HCT116 (cell line): Measurements from ENCODE around the gene CPT1A. TPM values are rescaled to one million over a fixed set of nuclear protein-coding genes. Genes with fewer than 3 reads are reported as not detected.

Experiments used
- ATAC-seq: fragments of 200-7000 bp; cut with Tn5 transposase; 2 replicates; pipeline ENCODE4 v1.9.1; 2020; ENCODE audit warnings: mild to moderate bottlenecking, moderate library complexity
- BruUV-seq: library from RNA; stranded (reverse); fragments of 400-500 nt; replicated peaks from 2 replicates; lab custom pipeline; 2021; lab: Mats Ljungman, UMichigan
- CTCF ChIA-PET: fragments of 300-600 bp; sonication (Branson Sonifier 250); formaldehyde crosslinking; loops from one replicate; lab custom pipeline; 2021; ENCODE audit warnings: antibody characterized with exemption; lab: Charles Lee
- POLR2A ChIA-PET: fragments of 300-600, 350-600 bp; sonication (Branson Sonifier 250); formaldehyde crosslinking; loops from one replicate; lab custom pipeline; 2021; ENCODE audit warnings: antibody characterized with exemption; lab: Charles Lee
- RAD21 ChIA-PET, 2 experiments: fragments of 300-600 bp; sonication (Branson Sonifier 250); formaldehyde crosslinking; loops; one replicate each; lab custom pipeline; 2023; ENCODE audit warnings: low total read pairs in 2 of 2; ENCODE audit not compliant: uncharacterized antibody in 2 of 2, unreplicated experiment in 2 of 2, low non-redundant PET in 1 of 2; lab: Charles Lee
- DNase-seq: peaks from one replicate; pipeline ENCODE4 v3.0.0-alpha.2; 2010; ENCODE audit warnings: low read depth, low spot score
- H2AFZ ChIP-seq: fragments of 200-600 bp; shearing (Covaris generic), sonication (generic); 2 replicates; pipeline ENCODE4 v1.6.1; 2017; ENCODE audit warnings: low read depth, mixed run types, mixed read lengths, antibody characterized with exemption, low read length; ENCODE audit not compliant: poor library complexity, severe bottlenecking
- H3K27ac ChIP-seq: 2 replicates; pipeline ENCODE4 v1.5.1; 2012; ENCODE audit warnings: low read depth, low read length
- H3K27me3 ChIP-seq: fragments of 200-600 bp; sonication (generic); 2 replicates; pipeline ENCODE4 v1.6.1; 2016; ENCODE audit warnings: mixed run types, low read length, mixed read lengths; ENCODE audit not compliant: insufficient read depth
- H3K36me3 ChIP-seq, 2 experiments: fragments of 200-500 bp in 1 of 2; fragments of 200-600 bp in 1 of 2; sonication (Bioruptor generic) in 1 of 2; sonication (generic) in 1 of 2; 2 replicates each; pipeline versions ENCODE4 v1.5.1 to v1.6.1; 2014 to 2016; ENCODE audit warnings: low read length in 2 of 2, inconsistent platforms in 1 of 2, mixed read lengths in 1 of 2, mixed run types in 1 of 2; ENCODE audit not compliant: insufficient read depth in 2 of 2, control insufficient read depth in 1 of 2
- H3K4me1 ChIP-seq, 2 experiments: fragments of 200-600 bp in 1 of 2; sonication (generic) in 1 of 2; 2 replicates each; pipeline versions ENCODE4 v1.5.1 to v1.6.1; 2012 to 2017; ENCODE audit warnings: low read length in 2 of 2, inconsistent platforms in 1 of 2, mild to moderate bottlenecking in 1 of 2, mixed read lengths in 1 of 2, mixed run types in 1 of 2, moderate library complexity in 1 of 2; ENCODE audit not compliant: insufficient read depth in 2 of 2, control insufficient read depth in 1 of 2
- H3K4me2 ChIP-seq: fragments of 200-600 bp; sonication (generic); 2 replicates; pipeline ENCODE4 v1.6.1; 2017; ENCODE audit warnings: mixed run types, low read length, mixed read lengths
- H3K4me3 ChIP-seq, 2 experiments: fragments of 200-600 bp in 1 of 2; sonication (generic) in 1 of 2; replicated peaks in 1 of 2; 2 replicates each; pipeline ENCODE4 v1.5.1; 2011 to 2016; ENCODE audit warnings: low read length in 2 of 2, control low read depth in 1 of 2, low read depth in 1 of 2, mild to moderate bottlenecking in 1 of 2, mixed read lengths in 1 of 2, mixed run types in 1 of 2
- H3K79me2 ChIP-seq: fragments of 200-600 bp; sonication (generic); 2 replicates; pipeline ENCODE4 v1.6.1; 2017; ENCODE audit warnings: mild to moderate bottlenecking, mixed run types, low read length, moderate library complexity, mixed read lengths; ENCODE audit not compliant: insufficient read depth
- H3K9ac ChIP-seq: fragments of 200-600 bp; sonication (generic); 2 replicates; pipeline ENCODE4 v1.6.1; 2016; ENCODE audit warnings: low read length, mixed read lengths
- H3K9me2 ChIP-seq: fragments of 200-600 bp; sonication (generic), shearing (Covaris generic); 2 replicates; pipeline ENCODE4 v1.6.1; 2017; ENCODE audit warnings: mixed run types, mild to moderate bottlenecking, moderate library complexity; ENCODE audit not compliant: insufficient read depth
- H3K9me3 ChIP-seq, 2 experiments: fragments of 200-500 bp in 1 of 2; fragments of 200-600 bp in 1 of 2; sonication (Bioruptor generic) in 1 of 2; sonication (generic) in 1 of 2; 2 replicates each; pipeline ENCODE4 v1.6.1; 2014 to 2017; ENCODE audit warnings: low read length in 2 of 2, mixed read lengths in 2 of 2, inconsistent platforms in 1 of 2, low read depth in 1 of 2, mild to moderate bottlenecking in 1 of 2, mixed run types in 1 of 2, moderate library complexity in 1 of 2; ENCODE audit not compliant: control insufficient read depth in 1 of 2, insufficient read depth in 1 of 2
- H4K20me1 ChIP-seq: fragments of 200-600 bp; sonication (generic), shearing (Covaris generic); 2 replicates; pipeline ENCODE4 v1.6.1; 2017; ENCODE audit warnings: mixed run types, mild to moderate bottlenecking, moderate library complexity; ENCODE audit not compliant: insufficient read depth
- CEBPB ChIP-seq: IDR thresholded peaks from 2 replicates; pipeline ENCODE4 v1.6.1; 2012; ENCODE audit warnings: low read depth
- EGR1 ChIP-seq: IDR thresholded peaks from 2 replicates; pipeline ENCODE4 v1.6.1; 2012; ENCODE audit warnings: low read depth
- ELF1 ChIP-seq: IDR thresholded peaks from 2 replicates; pipeline ENCODE4 v1.6.1; 2012; ENCODE audit warnings: low read depth, borderline replicate concordance
- EZH2 ChIP-seq: fragments of 200-600 bp; sonication (generic); IDR thresholded peaks from 2 replicates; pipeline ENCODE4 v1.6.1; 2017; ENCODE audit warnings: antibody characterized with exemption, mixed run types
- EZH2phosphoT487 ChIP-seq: fragments of 200-600 bp; IDR thresholded peaks from 2 replicates; pipeline ENCODE4 v1.6.1; 2018; ENCODE audit warnings: antibody characterized with exemption, borderline replicate concordance
- FOSL1 ChIP-seq: IDR thresholded peaks from 2 replicates; pipeline ENCODE4 v1.6.1; 2012; ENCODE audit warnings: low read depth
- JUND ChIP-seq: IDR thresholded peaks from 2 replicates; pipeline ENCODE4 v1.6.1; 2012
- MAX ChIP-seq: IDR thresholded peaks from 2 replicates; pipeline ENCODE4 v1.6.1; 2012
- POLR2A ChIP-seq: IDR thresholded peaks from 2 replicates; pipeline ENCODE4 v1.7.0; 2011; ENCODE audit warnings: borderline replicate concordance; ENCODE audit not compliant: insufficient read depth, insufficient read length; ENCODE audit errors: extremely low read depth
- POLR2AphosphoS5 ChIP-seq: IDR thresholded peaks from 2 replicates; pipeline ENCODE4 v1.6.1; 2011; ENCODE audit warnings: mild to moderate bottlenecking, low read depth, low read length, moderate library complexity
- RAD21 ChIP-seq: IDR thresholded peaks from 2 replicates; pipeline ENCODE4 v1.6.1; 2012; ENCODE audit warnings: low read depth, mild to moderate bottlenecking
- SIN3A ChIP-seq: IDR thresholded peaks from 2 replicates; pipeline ENCODE4 v1.6.1; 2012; ENCODE audit warnings: low read depth
- SP1 ChIP-seq: IDR thresholded peaks from 2 replicates; pipeline ENCODE4 v1.6.1; 2012; ENCODE audit warnings: low read depth
- SRF ChIP-seq: IDR thresholded peaks from 2 replicates; pipeline ENCODE4 v1.6.1; 2012; ENCODE audit warnings: low read depth
- ZFX ChIP-seq: fragments of 450-650 bp; IDR thresholded peaks from 2 replicates; pipeline ENCODE4 v1.6.1; 2017
- ZNF274 ChIP-seq: fragments of 200-500 bp; sonication (Bioruptor generic); IDR thresholded peaks from 2 replicates; pipeline ENCODE4 v1.6.1; 2014; ENCODE audit warnings: mild to moderate bottlenecking, low read depth, low read length, inconsistent platforms
- intact Hi-C: fragments of 100-400 bp; cut with micrococcal nuclease; formaldehyde crosslinking; loops from 2 replicates; pipeline ENCODE4 v1.10.0; 2022
- total RNA-seq: library from RNA; stranded (reverse); gene quantifications from one replicate; pipeline ENCODE4 v1.2.1, GENCODE V29; 2021; ENCODE audit not compliant: unreplicated experiment
- TF ChIP-seq, protein P1 (sequence below), 3 experiments: fragments of 200-600 bp in 1 of 3; sonication (generic) in 1 of 3; IDR thresholded peaks in 2 of 3; conservative IDR thresholded peaks in 1 of 3; 2 replicates each; pipeline ENCODE4 v1.5.1; 2012 to 2017; ENCODE audit warnings: low read depth in 2 of 3, low read length in 2 of 3, antibody characterized with exemption in 1 of 3, borderline replicate concordance in 1 of 3, control low read depth in 1 of 3, mild to moderate bottlenecking in 1 of 3, mixed read lengths in 1 of 3, mixed run types in 1 of 3, moderate library complexity in 1 of 3; ENCODE audit not compliant: insufficient read depth in 1 of 3

The CPT1A gene
- total RNA-seq, 1 experiment from 2014 or later = 54.4 TPM

DNA sequence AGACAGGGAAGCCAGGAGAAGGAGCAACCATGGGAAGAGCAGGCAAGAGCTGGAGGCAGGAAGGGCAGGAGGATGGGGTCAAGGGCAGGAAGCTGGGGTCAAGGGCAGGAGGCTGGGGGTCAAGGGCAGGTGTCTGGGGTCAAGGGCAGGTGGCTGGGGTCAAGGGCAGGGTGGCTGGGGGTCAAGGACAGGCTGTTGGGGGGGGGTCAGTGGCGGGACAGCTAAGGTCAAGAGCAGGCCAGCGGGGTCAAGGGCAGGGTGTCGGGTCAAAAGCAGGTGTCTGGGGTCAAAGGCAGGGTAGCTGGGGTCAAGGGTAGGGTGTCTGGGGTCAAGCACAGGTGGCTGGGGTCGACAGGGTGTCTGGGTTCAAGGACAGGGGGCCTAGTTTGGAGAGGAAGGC is 24.2 kb downstream of the CPT1A start:
- H3K4me3 ChIP-seq = no peak overlapping the region
- no peak for TF ChIP-seq SRF
- no peak for TF ChIP-seq ZFX
- 0 out of 4 replicates have a peak, but pooled peaks cover 0 to 1% of the 10 kb centered on the region in 2 experiments for H3K36me3 ChIP-seq
- H3K27ac ChIP-seq = no peak overlapping the region
- H2AFZ ChIP-seq = no peak overlapping the region
- ChIA-PET RAD21 (no interaction called here), CTCF (no interaction called here), POLR2A (no interaction called here)
- no peak overlapping the region for H3K9ac ChIP-seq
- H3K9me2 ChIP-seq = no peaks in the 10 kb centered on the region
- ATAC-seq (no peak), DNase-seq (no peak)
- H3K9me3 ChIP-seq = no peaks in the 10 kb centered on the region
- peaks cover 4% of the 10 kb centered on the region; the same call in 1 of the 2 replicates for H3K79me2 ChIP-seq
- no peaks in the 10 kb centered on the region for H4K20me1 ChIP-seq
- no TSS peak for BruUV-seq
- no peak overlapping the region for H3K4me2 ChIP-seq
- H3K27me3 ChIP-seq = no peaks in the 10 kb centered on the region
- H3K4me1 ChIP-seq = no peaks in the 10 kb centered on the region; a peak in 1 of 4 replicates
- intact Hi-C loops = no loop called here

DNA sequence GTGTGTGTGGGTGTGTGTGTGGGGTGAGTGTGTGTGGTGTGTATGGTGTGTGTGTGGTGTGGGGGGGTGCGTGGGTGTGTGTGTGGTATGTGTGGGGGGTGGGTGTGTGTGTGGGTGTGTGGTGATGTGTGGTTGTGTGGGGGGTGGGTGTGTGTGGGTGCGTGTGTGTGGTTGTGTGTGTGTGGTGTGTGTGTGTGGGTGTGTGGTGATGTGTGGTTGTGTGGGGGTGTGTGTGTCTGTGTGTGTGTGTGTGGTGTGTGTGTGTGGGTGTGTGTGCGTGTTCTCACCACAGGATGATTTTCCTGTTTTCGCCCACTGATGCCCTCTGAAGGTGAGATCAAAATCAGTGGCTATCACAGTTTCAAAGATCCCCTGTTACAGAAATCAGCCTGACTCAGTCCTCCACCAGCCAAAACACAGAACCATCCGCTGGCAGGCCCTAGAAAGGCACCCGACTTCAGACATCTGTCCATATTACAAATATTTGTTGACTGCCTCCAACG is 24.7 kb downstream of the CPT1A start:
- no peaks in the 10 kb centered on the region for H4K20me1 ChIP-seq
- H3K79me2 ChIP-seq = peaks cover 4% of the 10 kb centered on the region; the same call in 1 of the 2 replicates
- ATAC-seq (no peak), DNase-seq (no peak)
- no peak for TF ChIP-seq SP1
- TF ChIP-seq ZFX = no peak
- no peak for TF ChIP-seq EZH2
- TF ChIP-seq ZNF274 = no peak
- TF ChIP-seq EGR1 = no peak
- TF ChIP-seq, protein P1, sequence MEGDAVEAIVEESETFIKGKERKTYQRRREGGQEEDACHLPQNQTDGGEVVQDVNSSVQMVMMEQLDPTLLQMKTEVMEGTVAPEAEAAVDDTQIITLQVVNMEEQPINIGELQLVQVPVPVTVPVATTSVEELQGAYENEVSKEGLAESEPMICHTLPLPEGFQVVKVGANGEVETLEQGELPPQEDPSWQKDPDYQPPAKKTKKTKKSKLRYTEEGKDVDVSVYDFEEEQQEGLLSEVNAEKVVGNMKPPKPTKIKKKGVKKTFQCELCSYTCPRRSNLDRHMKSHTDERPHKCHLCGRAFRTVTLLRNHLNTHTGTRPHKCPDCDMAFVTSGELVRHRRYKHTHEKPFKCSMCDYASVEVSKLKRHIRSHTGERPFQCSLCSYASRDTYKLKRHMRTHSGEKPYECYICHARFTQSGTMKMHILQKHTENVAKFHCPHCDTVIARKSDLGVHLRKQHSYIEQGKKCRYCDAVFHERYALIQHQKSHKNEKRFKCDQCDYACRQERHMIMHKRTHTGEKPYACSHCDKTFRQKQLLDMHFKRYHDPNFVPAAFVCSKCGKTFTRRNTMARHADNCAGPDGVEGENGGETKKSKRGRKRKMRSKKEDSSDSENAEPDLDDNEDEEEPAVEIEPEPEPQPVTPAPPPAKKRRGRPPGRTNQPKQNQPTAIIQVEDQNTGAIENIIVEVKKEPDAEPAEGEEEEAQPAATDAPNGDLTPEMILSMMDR (IDR thresholded peaks at IDR 0.05 in 2 of 3, conservative IDR thresholded peaks at IDR 0.05 in 1 of 3; ENCODE audit: borderline replicate concordance in 1 of 3, insufficient read depth in 1 of 3, low read depth in 2 of 3, low read length in 2 of 3) = no peak
- TF ChIP-seq MAX = no peak
- no peak for TF ChIP-seq RAD21
- TF ChIP-seq CEBPB = no peak
- no peak for TF ChIP-seq POLR2AphosphoS5
- no peak for TF ChIP-seq JUND
- no peak for TF ChIP-seq EZH2phosphoT487
- no peak for TF ChIP-seq FOSL1
- no peak for TF ChIP-seq SIN3A
- TF ChIP-seq ELF1 = no peak
- no peak for TF ChIP-seq POLR2A
- intact Hi-C loops = no loop called here
- no peaks in the 10 kb centered on the region; a peak in 1 of 4 replicates for H3K4me1 ChIP-seq
- no TSS peak for BruUV-seq
- no peaks in the 10 kb centered on the region for H3K9me2 ChIP-seq
- 0 out of 4 replicates have a peak, but pooled peaks cover 0 to 3% of the 10 kb centered on the region in 2 experiments for H3K36me3 ChIP-seq
- no peak overlapping the region for H3K4me3 ChIP-seq
- H3K4me2 ChIP-seq = no peak overlapping the region
- no peak overlapping the region for H2AFZ ChIP-seq
- no peak overlapping the region for H3K9ac ChIP-seq
- no peaks in the 10 kb centered on the region for H3K27me3 ChIP-seq
- no peaks in the 10 kb centered on the region for H3K9me3 ChIP-seq
- ChIA-PET CTCF (no interaction called here), RAD21 (no interaction called here), POLR2A (no interaction called here)
- no peak overlapping the region for H3K27ac ChIP-seq
